HG03571 (cell line): Measurements from ENCODE around the gene TPRA1.

Source experiments
- ATAC-seq: cut with Tn5 transposase; IDR thresholded peaks from one replicate; pipeline ENCODE4 v1.9.1; 2021; ENCODE audit not compliant: unreplicated experiment

The TPRA1 gene

GRCh38 chr3:127566833-127567232 lies 23.7 kb downstream of the TPRA1 start:
- no peak for ATAC-seq

DNA sequence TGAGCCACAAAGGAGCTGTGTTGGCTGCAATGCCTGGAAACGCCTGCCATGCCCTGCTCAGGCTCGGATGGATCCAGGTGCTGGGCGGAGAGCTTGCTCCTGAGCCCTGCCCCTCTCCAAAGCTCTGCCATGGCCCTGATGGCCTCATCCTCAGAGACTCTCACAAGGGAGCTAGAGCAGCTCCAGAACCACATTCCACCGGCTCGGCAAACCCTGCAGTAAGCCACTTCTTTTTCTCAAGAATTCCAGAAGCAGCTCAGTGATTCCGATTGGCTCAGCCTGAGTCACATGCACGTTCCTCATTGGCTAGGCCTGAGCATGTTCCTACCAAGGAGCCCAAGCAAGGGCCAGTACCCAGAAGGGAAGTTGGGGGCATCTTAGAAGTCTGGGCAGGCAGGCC lies 24.8 kb downstream of the TPRA1 start:
- ATAC-seq, result no peak

DNA sequence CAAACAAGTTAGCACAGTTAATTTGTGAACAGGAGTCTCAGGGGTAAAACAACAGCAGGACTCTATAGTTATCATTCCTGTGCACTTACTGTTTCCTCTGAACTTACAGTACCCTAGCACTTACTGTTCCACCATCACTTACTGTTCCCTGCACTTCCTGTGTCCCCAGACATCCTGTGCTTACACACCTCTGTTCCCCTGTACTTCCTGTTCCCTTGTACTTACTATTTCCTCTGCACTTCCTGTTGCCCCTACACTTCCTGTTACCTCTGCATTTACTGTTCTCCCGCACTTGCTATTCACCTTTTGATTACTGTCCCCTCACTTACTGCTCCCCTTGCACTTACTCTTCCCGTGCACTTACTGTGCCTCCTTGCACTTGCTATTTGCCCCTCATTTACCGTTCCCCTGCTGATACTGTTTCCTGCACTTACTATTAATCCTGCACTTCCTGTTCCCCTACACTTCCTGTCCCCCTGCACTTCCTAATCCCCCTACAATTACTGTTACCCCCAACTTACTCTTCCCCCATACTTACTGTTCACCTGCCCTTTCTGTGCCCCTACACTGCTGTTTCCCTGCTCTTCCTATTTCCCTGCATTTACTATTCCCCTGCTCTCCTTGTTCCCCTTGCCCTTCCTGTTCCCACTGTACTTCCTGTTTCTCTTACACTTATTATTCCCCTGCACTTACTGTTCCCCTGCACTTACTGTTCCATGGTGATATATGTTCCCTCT lies 30.3 kb downstream of the TPRA1 start:
- ATAC-seq, result no peak

- ATAC-seq, result no peak
Measured at GRCh38 chr3:127556565-127556964, 34.0 kb downstream of the TPRA1 start.

DNA sequence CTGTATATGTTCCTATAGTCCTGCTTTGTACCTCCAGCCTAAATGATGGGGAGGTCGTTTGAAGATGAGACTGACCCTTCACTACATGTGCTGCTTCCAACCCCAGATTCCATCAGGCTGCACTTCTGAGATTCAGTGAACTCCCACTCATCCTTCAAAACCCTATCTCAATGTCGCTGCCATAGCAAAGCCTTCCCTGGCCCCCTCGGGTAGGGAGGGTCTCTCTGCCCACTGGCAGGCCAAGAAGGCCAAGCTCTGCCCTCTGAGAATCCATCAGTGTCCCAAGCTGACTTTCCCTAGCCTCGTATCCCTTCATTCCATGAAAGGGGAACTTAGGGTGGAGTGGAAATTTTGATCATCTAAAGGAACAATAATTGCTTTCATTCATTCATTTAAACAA lies 35.4 kb downstream of the TPRA1 start:
- ATAC-seq, result no peak

DNA sequence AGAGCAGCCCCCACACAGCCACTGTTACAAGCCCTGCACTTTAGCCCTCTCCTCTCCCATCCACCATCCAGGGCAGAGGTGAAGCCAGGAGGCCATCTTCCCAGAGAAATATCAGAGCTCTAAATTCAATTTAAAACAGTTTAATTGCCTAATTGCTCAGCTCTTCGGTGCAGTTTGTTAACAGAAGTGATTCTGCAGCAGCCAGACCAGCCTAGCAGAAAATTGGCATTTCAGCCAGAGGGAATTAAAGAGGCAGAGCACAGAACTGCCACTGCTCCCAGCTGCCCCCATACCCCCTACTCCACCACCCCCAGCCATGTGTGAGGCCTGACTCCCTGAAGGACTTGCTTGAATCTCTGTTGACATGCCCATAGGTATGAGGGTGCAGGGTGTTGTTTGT lies 38.5 kb downstream of the TPRA1 start:
- no peak for ATAC-seq

GRCh38 chr3:127551178-127551577 lies 39.4 kb downstream of the TPRA1 start:
- no peak for ATAC-seq

- no peak for ATAC-seq
Measured at GRCh38 chr3:127550468-127551157, 39.9 kb downstream of the TPRA1 start.

- no peak for ATAC-seq
Measured at GRCh38 chr3:127549826-127550467, 40.6 kb downstream of the TPRA1 start.

GRCh38 chr3:127547761-127548605 lies 42.5 kb downstream of the TPRA1 start:
- ATAC-seq, result peak; percentile 54

DNA sequence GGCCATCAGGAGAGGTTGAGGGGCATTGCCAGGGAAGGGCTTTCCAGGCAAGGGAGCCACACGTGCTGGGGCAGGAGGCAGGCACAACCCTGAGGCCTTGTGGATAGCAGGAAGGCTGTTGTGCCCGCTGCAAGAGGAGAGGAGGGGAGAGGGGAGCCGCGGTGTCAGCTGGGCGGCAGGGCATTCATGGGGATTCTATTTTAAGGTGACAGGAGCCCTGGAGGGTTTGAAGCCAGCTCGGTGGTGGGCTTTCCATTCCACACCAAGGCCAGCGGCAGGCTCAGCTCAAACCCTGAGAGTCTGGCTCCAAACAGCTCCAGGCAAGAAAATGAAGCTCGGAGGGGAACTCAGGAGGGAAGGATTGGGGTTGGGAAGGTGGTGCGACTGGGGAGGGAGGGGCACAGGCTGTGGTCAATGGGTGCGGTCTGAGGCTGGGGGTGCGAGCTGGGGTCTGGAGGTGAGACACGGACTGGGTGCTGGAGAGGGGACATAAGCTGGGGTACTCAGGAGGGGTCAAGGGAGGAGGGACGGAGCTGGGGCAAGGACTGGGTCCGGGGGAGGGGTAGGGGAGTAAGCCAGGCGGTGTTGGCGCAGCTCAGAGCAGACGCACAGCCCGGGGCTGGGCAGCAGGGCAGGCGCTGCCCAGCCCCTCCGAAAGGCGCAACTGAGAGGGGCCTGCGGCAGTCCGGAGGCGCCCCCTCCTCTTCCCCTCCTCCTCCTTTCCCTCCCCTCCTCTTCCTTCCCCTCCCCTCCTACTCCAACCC lies 43.4 kb downstream of the TPRA1 start:
- no peak for ATAC-seq

DNA sequence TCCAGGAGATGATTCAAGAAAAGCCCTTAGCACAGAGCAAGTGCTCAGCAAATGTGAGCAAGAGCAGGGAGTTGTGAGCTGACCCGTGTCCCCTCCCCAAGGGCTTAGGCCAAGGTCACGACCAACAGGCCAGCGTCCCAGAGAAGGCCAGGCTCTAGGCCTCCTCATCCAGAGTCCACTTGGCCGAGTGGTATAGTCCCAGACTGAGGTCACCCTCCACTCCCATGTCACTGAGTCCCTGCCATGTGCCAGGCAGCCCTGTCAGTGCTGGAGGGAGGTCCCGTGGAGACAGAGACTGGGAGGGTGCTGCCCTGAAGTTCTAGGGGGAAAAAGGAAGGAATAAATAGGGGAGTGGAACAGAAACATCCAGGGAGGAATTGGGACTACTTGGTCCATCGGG lies 44.0 kb downstream of the TPRA1 start:
- ATAC-seq, result no peak

- ATAC-seq, result no peak
Measured at GRCh38 chr3:127545711-127546457, 44.6 kb downstream of the TPRA1 start.

- no peak for ATAC-seq
Measured at GRCh38 chr3:127545216-127545615, 45.3 kb downstream of the TPRA1 start.

DNA sequence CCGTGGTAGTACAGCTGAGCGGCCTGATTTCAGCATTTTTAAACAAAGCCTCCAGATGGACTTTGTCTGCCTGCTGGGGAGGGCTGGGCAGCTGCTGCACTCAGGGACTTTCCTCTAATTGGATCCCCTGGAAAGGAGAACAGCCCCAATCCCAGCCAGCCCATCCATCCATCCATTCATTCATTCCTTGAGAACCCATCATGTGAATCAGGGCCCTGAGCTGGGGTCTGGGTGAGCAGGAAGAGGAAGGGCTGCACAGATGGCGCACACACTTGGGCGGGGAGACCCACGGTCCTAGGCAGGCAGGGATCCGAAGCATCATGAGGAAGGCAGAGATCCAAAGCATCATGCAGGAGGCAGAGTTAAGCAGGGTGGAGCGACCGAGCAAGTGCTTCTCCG lies 45.7 kb downstream of the TPRA1 start:
- no peak for ATAC-seq

GRCh38 chr3:127544192-127544802 lies 46.2 kb downstream of the TPRA1 start:
- ATAC-seq, result peak; percentile 53

GRCh38 chr3:127543441-127543840 lies 47.1 kb downstream of the TPRA1 start:
- ATAC-seq, result no peak

GRCh38 chr3:127542441-127542952 lies 48.0 kb downstream of the TPRA1 start:
- ATAC-seq, result no peak

GRCh38 chr3:127541320-127541719 lies 49.2 kb downstream of the TPRA1 start:
- no peak for ATAC-seq
